Panc1 (cell line): ENCODE results near the gene PDZRN4.

Experiments used
- TCF7L2 ChIP-seq: IDR thresholded peaks from 2 replicates; pipeline ENCODE4 v1.6.1; 2011; ENCODE audit warnings: mild to moderate bottlenecking, low read depth, low read length, inconsistent platforms
- TF ChIP-seq, protein P1 (sequence below): fragments of 450-650 bp; IDR thresholded peaks from 2 replicates; pipeline ENCODE4 v1.5.1; 2017; ENCODE audit warnings: mild to moderate bottlenecking

DNA sequence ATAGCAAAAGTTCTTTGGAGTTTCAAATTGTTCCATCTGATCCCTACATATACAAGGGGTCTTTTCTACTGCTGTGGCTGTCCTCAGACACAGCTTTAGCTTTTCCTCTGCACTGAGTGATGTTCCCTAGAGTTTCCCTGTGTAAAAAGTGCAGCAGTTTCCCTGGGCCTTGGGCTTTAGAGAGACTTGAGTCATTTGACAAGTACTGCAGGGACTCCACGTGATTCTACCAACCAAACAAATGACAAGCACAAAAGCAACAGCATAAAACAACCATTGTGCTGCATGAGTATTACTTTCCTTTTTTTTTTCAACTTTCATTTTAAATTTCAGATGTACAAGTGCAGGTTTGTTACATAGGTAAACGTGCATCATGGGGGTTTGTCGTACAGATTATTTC lies 272.8 kb downstream of the PDZRN4 start:
- TF ChIP-seq, protein P1, sequence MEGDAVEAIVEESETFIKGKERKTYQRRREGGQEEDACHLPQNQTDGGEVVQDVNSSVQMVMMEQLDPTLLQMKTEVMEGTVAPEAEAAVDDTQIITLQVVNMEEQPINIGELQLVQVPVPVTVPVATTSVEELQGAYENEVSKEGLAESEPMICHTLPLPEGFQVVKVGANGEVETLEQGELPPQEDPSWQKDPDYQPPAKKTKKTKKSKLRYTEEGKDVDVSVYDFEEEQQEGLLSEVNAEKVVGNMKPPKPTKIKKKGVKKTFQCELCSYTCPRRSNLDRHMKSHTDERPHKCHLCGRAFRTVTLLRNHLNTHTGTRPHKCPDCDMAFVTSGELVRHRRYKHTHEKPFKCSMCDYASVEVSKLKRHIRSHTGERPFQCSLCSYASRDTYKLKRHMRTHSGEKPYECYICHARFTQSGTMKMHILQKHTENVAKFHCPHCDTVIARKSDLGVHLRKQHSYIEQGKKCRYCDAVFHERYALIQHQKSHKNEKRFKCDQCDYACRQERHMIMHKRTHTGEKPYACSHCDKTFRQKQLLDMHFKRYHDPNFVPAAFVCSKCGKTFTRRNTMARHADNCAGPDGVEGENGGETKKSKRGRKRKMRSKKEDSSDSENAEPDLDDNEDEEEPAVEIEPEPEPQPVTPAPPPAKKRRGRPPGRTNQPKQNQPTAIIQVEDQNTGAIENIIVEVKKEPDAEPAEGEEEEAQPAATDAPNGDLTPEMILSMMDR, result no peak
- no peak for TF ChIP-seq TCF7L2
